K562 (cell line): ENCODE data around the gene INTS4. TPM values are rescaled to one million over a fixed set of nuclear protein-coding genes. Genes with fewer than 3 reads are reported as not detected.

Experiments used
- GTF3C2 ChIP-seq: IDR thresholded peaks from 3 replicates; pipeline ENCODE4 v1.6.1; 2011; ENCODE audit warnings: borderline replicate concordance, mild to moderate bottlenecking, moderate library complexity; ENCODE audit not compliant: insufficient read length; ENCODE audit errors: extremely low read depth
- HOXB6 ChIP-seq: fragments of 250-450 bp; sonication (Bioruptor Pico); IDR thresholded peaks from 2 replicates; pipeline ENCODE4 v1.5.1; 2022; ENCODE audit warnings: mild to moderate bottlenecking, borderline replicate concordance
- MTA3 ChIP-seq: fragments of 450-650 bp; formaldehyde crosslinking; IDR thresholded peaks from 2 replicates; pipeline ENCODE4 v1.6.1; 2017; ENCODE audit warnings: mild to moderate bottlenecking, borderline replicate concordance
- OTX1 ChIP-seq: fragments of 450-650 bp; formaldehyde crosslinking; IDR thresholded peaks from 2 replicates; pipeline ENCODE4 v1.4.0; 2022; ENCODE audit warnings: mild to moderate bottlenecking
- PTTG1 ChIP-seq: fragments of 450-650 bp; IDR thresholded peaks from 2 replicates; pipeline ENCODE4 v1.6.1; 2016; ENCODE audit warnings: low read depth, mild to moderate bottlenecking, missing genetic modification characterization, missing compliant biosample characterization
- RREB1 ChIP-seq: fragments of 250-450 bp; sonication (Bioruptor Pico); IDR thresholded peaks from 2 replicates; pipeline ENCODE4 v1.4.0; 2020
- TAF9B ChIP-seq: fragments of 450-650 bp; IDR thresholded peaks from 2 replicates; pipeline ENCODE4 v1.6.1; 2018; ENCODE audit warnings: mild to moderate bottlenecking; ENCODE audit not compliant: partially characterized antibody
- ZNF79 ChIP-seq: fragments of 250-450 bp; sonication (Bioruptor Pico); IDR thresholded peaks from 2 replicates; pipeline ENCODE4 v1.4.0; 2020; ENCODE audit warnings: low read depth, mild to moderate bottlenecking, moderate library complexity
- polyA plus RNA-seq, 8 experiments: library from polyadenylated mRNA; depleted of rRNA in 4 of 8; stranded (reverse) in 5 of 8; unstranded in 3 of 8; fragments of >200 nt; fragmentation: Nextera tagmentation in 2 of 8; fragmentation: Illumina TruSeq in 1 of 8; extraction: Ambion mirVana in 2 of 8; extraction: Trizol in 1 of 8; gene quantifications; 2 replicates each; pipeline versions ENCODE4 v1.2.1 to v1.2.3, GENCODE V29; 2011 to 2014; ENCODE audit warnings: inconsistent platforms in 1 of 8, missing spikeins in 1 of 8
- total RNA-seq, 7 experiments: library from RNA; depleted of rRNA in 6 of 7; stranded (reverse); fragments of >200 nt in 6 of 7; fragmentation: Illumina TruSeq in 2 of 7; extraction: Trizol in 2 of 7; gene quantifications; 2 replicates each; pipeline versions ENCODE4 v1.2.1 to v1.2.3, GENCODE V29; 2011 to 2021; ENCODE audit warnings: low replicate concordance in 1 of 7
- TF ChIP-seq, protein P1 (sequence below): fragments of 450-650 bp; IDR thresholded peaks from 2 replicates; pipeline ENCODE4 v1.6.1; 2017; ENCODE audit warnings: antibody characterized with exemption, mild to moderate bottlenecking
- TF ChIP-seq, protein P2 (sequence below), 2 experiments: fragments of 200-800 bp in 1 of 2; sonication (Bioruptor generic) in 1 of 2; sonication (generic) in 1 of 2; formaldehyde crosslinking in 1 of 2; IDR thresholded peaks in 1 of 2; conservative IDR thresholded peaks in 1 of 2; 2 replicates each; pipeline versions ENCODE4 v1.5.0 to v1.6.1; 2016 to 2020; ENCODE audit warnings: missing compliant biosample characterization in 1 of 2, missing genetic modification characterization in 1 of 2, missing genetic modification reagents in 1 of 2

INTS4 gene
- total and polyA plus RNA-seq, 9 of the 15 experiments (the other 6 are each of a cell fraction or from before 2014, with no cell fraction given): 28.4 to 53.4 (median 44.5) TPM

- no peak for TF ChIP-seq OTX1 (CRISPR knock-in tag)
- TF ChIP-seq, protein P1, sequence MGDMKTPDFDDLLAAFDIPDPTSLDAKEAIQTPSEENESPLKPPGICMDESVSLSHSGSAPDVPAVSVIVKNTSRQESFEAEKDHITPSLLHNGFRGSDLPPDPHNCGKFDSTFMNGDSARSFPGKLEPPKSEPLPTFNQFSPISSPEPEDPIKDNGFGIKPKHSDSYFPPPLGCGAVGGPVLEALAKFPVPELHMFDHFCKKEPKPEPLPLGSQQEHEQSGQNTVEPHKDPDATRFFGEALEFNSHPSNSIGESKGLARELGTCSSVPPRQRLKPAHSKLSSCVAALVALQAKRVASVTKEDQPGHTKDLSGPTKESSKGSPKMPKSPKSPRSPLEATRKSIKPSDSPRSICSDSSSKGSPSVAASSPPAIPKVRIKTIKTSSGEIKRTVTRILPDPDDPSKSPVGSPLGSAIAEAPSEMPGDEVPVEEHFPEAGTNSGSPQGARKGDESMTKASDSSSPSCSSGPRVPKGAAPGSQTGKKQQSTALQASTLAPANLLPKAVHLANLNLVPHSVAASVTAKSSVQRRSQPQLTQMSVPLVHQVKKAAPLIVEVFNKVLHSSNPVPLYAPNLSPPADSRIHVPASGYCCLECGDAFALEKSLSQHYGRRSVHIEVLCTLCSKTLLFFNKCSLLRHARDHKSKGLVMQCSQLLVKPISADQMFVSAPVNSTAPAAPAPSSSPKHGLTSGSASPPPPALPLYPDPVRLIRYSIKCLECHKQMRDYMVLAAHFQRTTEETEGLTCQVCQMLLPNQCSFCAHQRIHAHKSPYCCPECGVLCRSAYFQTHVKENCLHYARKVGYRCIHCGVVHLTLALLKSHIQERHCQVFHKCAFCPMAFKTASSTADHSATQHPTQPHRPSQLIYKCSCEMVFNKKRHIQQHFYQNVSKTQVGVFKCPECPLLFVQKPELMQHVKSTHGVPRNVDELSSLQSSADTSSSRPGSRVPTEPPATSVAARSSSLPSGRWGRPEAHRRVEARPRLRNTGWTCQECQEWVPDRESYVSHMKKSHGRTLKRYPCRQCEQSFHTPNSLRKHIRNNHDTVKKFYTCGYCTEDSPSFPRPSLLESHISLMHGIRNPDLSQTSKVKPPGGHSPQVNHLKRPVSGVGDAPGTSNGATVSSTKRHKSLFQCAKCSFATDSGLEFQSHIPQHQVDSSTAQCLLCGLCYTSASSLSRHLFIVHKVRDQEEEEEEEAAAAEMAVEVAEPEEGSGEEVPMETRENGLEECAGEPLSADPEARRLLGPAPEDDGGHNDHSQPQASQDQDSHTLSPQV: peak; percentile 96
- TF ChIP-seq, protein P2, sequence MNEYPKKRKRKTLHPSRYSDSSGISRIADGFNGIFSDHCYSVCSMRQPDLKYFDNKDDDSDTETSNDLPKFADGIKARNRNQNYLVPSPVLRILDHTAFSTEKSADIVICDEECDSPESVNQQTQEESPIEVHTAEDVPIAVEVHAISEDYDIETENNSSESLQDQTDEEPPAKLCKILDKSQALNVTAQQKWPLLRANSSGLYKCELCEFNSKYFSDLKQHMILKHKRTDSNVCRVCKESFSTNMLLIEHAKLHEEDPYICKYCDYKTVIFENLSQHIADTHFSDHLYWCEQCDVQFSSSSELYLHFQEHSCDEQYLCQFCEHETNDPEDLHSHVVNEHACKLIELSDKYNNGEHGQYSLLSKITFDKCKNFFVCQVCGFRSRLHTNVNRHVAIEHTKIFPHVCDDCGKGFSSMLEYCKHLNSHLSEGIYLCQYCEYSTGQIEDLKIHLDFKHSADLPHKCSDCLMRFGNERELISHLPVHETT (CRISPR knock-in tag; conservative IDR thresholded peaks at IDR 0.05 in 1 of 2, IDR thresholded peaks at IDR 0.05 in 1 of 2): peak in 1 of 2 experiments; percentile 56; a peak in 1 of 4 replicates
- no peak for TF ChIP-seq ZNF79 (CRISPR knock-in tag)
- no peak for TF ChIP-seq TAF9B
- TF ChIP-seq MTA3: no peak
- TF ChIP-seq RREB1 (CRISPR knock-in tag): no peak
- no peak for TF ChIP-seq GTF3C2
- no peak for TF ChIP-seq HOXB6 (CRISPR knock-in tag)
- TF ChIP-seq PTTG1: peak; percentile 81
Observed at GRCh38 chr11:78041843-78042440, 47.5 kb upstream of the INTS4 start (continued).
